ENCODE measurements around the gene UCK1.

The UCK1 gene

DNA sequence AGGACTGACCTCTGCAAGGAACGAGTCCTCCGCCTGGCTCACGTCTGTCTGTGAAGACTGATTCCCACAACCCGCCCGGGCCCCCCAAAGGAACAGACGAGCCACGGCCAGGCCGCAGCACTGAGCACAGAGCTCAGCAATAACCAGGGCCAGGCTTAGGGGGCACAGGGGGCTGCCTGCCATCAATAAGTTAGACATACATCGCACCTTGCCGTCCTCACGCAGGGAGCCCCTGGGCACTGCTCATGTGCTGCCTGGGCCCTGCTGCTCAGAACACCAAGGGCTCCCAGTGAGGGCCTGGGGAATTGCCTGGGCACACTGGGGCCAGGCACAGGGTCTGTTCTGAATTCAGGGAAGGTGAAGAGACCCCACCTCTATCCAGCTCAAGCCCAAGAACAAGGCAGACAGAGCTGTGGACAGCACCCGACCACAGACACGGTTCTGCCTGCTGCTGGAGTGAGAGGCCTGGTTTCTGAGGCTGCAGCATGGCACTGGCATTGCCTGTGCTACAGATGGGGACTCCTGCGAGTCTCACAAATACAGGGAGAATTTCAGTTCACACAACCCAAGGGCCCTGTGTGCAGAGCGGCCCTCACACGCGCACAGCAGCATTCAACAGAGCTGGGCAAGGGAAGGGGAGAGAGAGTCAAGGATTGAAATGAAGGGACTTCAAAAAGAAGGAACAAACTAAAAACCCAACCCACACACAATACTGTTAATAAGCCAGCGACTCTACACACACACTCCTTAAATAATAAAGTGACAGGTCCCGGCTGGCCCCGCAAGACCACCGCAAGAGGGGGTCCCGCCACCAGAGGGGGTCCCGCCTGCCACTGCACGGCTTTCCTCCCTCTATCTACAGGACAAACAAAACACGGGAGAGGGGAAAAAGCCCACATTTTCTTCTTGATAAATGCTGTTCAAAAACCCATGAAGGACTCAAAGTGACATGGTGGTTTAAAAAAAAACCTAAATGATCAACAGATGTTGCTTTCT lies 46.2 kb upstream of the UCK1 start:
- CTCF ChIA-PET = interaction anchor here (1.0 kb wide), 1 partner anchor 23 kb away, joined by 3 read pairs; no protein-coding TSS in a partner anchor
- DNase-seq (ENCODE audit: extremely low spot score) = no peak
- POLR2A ChIA-PET = no interaction called here
- TF ChIP-seq, protein P1, sequence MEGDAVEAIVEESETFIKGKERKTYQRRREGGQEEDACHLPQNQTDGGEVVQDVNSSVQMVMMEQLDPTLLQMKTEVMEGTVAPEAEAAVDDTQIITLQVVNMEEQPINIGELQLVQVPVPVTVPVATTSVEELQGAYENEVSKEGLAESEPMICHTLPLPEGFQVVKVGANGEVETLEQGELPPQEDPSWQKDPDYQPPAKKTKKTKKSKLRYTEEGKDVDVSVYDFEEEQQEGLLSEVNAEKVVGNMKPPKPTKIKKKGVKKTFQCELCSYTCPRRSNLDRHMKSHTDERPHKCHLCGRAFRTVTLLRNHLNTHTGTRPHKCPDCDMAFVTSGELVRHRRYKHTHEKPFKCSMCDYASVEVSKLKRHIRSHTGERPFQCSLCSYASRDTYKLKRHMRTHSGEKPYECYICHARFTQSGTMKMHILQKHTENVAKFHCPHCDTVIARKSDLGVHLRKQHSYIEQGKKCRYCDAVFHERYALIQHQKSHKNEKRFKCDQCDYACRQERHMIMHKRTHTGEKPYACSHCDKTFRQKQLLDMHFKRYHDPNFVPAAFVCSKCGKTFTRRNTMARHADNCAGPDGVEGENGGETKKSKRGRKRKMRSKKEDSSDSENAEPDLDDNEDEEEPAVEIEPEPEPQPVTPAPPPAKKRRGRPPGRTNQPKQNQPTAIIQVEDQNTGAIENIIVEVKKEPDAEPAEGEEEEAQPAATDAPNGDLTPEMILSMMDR (IDR thresholded peaks at IDR 0.05; ENCODE audit: control extremely low read depth, extremely low read depth, low read depth, missing control alignments) = no peak

DNA sequence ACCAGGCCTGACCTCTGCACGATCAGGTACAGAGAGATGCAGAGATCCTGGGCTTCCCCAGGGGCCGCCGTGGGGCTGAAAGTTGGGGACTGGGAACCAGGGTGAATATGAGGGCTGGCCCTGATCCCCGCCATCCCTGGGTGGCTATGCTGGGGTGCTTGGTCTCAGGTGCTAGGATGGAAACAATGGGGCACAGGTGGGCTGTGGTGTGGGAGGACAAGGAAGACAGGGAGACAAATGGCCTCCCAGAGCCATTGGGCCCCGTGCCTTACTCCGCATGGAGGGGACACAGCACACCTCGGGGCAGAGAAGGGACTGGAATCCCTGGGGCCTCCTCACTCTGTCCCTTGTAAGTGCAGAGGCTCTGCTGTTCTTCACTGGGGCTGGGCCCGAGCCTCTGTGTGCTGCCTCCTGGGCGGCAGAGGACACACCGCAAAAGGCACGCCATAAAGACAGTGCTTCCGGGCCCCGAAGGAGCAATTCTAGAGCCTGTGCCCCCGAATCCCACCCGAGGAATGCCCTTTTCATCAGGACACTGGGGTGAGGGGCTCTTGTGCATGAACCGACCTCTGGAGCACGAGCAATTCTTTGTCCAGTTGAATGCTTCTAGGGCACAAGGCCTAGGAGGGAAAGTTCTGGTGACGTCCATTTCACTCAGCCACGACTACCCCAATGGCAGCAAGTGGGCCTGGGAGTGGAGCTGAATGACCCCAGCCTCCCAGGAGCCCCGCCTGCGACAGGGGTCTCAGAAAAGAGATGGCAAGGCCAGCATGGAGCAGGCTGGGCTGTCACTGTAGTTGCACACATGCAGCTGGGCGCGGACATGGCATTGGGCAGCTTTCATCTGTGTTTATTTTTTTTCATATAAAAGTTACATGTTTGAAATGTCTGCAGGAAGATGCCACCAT lies 45.1 kb upstream of the UCK1 start:
- DNase-seq (ENCODE audit: extremely low spot score) = no peak
- ChIA-PET CTCF (interaction anchor here (1.0 kb wide), 1 partner anchor 22 kb away, joined by 3 read pairs; no protein-coding TSS in a partner anchor), POLR2A (no interaction called here)
- TF ChIP-seq, protein P1 (IDR thresholded peaks at IDR 0.05; ENCODE audit: control extremely low read depth, extremely low read depth, low read depth, missing control alignments) = no peak

DNA sequence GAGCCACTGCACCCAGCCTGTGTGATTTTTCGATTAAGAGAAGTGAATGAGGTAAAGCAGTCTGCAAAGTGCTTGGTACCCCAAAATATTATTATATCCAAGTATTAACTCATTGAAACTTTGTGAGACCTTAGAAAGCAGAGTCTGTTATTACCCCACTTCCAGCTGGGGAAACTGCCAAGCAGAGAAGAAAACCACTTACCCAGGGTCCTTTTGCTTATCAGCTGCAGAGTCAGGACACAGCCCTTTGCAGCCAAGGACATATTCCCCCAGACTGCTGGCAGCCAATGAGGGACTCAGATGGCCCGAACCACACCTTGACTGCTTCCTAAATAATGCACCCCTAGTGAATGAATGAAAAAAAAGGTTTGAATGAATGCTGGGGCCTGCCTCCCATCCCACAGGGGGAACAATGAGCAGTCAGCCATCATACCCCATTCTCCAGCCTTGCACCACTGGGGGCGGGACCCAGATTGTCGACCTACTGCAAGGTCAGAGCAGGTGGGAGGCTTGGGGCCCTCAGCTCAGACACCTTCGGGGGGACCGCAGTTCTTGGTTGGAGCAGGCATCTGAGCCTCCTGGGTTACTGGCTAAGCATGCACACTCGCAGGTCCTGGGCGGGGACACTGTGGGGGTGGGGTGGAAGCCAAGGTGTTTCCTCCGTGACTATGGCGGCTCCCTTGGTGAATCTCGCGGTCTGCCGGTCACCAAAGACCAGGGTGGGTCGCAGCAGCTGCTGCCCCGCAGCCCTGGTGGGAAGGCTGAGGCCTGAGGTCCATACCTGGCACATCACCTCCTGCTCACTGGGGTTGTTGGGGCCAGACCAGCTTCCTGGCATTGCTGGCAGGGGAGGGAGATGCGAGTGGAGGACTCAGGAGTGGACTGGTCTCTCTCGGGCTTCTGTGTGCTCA lies 43.9 kb upstream of the UCK1 start:
- DNase-seq (ENCODE audit: extremely low spot score) = no peak
- ChIA-PET POLR2A (no interaction called here), CTCF (interaction anchor here (1.3 kb wide), 1 partner anchor 16 kb away, joined by 4 read pairs; no protein-coding TSS in a partner anchor)
- TF ChIP-seq, protein P1 (IDR thresholded peaks at IDR 0.05; ENCODE audit: control extremely low read depth, extremely low read depth, low read depth, missing control alignments) = no peak

DNA sequence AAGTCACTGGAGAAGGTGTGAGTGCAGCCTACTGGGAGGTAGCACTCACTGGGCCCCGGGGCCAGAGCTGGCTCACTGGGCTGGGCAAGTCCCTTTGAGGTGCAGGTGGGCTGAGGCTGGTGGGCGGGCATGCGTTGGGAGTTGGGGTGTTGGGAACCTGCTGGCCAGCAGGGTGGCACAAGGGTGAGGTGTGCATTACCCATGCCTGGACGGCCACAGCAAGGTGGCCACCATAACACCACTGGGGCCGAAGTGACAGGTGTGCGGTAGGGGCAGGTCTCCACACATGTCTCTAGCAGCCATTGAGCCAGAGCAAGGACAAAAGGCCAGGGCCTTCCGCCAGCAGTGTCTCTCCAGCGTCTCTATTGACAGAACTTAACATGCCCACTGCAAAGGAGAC lies 36.8 kb upstream of the UCK1 start:
- TF ChIP-seq, protein P1 (IDR thresholded peaks at IDR 0.05; ENCODE audit: control extremely low read depth, extremely low read depth, low read depth, missing control alignments) = no peak
- CTCF ChIA-PET = no interaction called here
- POLR2A ChIA-PET = no interaction called here
- DNase-seq (ENCODE audit: extremely low spot score) = no peak

DNA sequence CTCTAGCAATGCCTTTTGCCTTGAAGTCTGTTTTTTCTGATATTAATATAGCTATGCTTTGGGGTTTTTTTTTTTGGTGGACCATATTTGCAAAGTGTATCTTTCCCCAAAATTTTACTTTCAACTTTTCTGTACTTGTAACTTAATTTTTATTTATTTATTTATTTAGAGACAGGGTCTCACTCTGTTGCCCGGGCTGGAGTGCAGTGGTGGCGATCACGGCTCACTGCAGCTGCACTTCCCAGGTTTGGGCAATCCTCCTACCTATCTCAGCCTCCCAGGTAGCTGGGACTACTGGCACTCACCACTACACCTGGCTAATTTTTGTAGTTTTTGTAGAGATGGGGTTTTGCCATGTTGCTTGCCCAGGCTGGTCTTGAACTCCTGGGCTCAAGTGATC lies 35.1 kb upstream of the UCK1 start:
- CTCF ChIA-PET = no interaction called here
- DNase-seq (ENCODE audit: extremely low spot score) = no peak
- POLR2A ChIA-PET = interaction anchor here (0.6 kb wide), 1 partner anchor 856 kb away, joined by 5 read pairs; no protein-coding TSS in a partner anchor
- TF ChIP-seq, protein P1 (IDR thresholded peaks at IDR 0.05; ENCODE audit: control extremely low read depth, extremely low read depth, low read depth, missing control alignments) = no peak
